Stimulated activated naive CD8-positive, alpha-beta T cell treated with anti-CD3 and anti-CD28 coated beads, Interleukin-15, Interleukin-2, amounts not matched to agents 100 U/mL and 50 U/mL, for 24 hours (primary cell): ENCODE measurements around the gene ZBTB8B.
"Not testable (repeated sequence)": the region's sequence is repeated elsewhere in the genome, so short reads cannot be mapped to it uniquely, and the experiment has no call there.

Source experiments
- ATAC-seq: fragments of 150-1000 bp; cut with Tn5 transposase; one replicate; pipeline ENCODE4 v1.10.0; 2021
- DNase-seq: peaks from one replicate; pipeline ENCODE4 v3.0.0; 2021

ZBTB8B gene

GRCh38 chr1:32470431-32470830, 5.6 kb downstream of the ZBTB8B start:
- no peak for DNase-seq
- ATAC-seq: no peak

GRCh38 chr1:32470991-32471694, 6.3 kb downstream of the ZBTB8B start:
- ATAC-seq (no peak), DNase-seq (no peak)

GRCh38 chr1:32471695-32472362, 7.0 kb downstream of the ZBTB8B start:
- DNase-seq: no peak
- no peak for ATAC-seq

GRCh38 chr1:32472966-32473365, 8.1 kb downstream of the ZBTB8B start:
- DNase-seq, ATAC-seq: not testable (repeated sequence)

- DNase-seq: no peak
- ATAC-seq: no peak
Observed at GRCh38 chr1:32474954-32475353, 10.1 kb downstream of the ZBTB8B start.

- no peak for ATAC-seq
- no peak for DNase-seq
Observed at GRCh38 chr1:32480003-32480402, 15.1 kb downstream of the ZBTB8B start.

- ATAC-seq: no peak
- no peak for DNase-seq
Observed at GRCh38 chr1:32480761-32481160, 15.9 kb downstream of the ZBTB8B start.

- not testable (repeated sequence) for ATAC-seq, DNase-seq
Observed at GRCh38 chr1:32481788-32482187, 16.9 kb downstream of the ZBTB8B start.

GRCh38 chr1:32485554-32486255, 20.8 kb downstream of the ZBTB8B start:
- DNase-seq (no peak), ATAC-seq (no peak)

- no peak for DNase-seq
- ATAC-seq: no peak
Observed at GRCh38 chr1:32486463-32487113, 21.7 kb downstream of the ZBTB8B start.

- ATAC-seq (no peak), DNase-seq (no peak)
Observed at GRCh38 chr1:32487182-32487581, 22.3 kb downstream of the ZBTB8B start.

GRCh38 chr1:32489774-32490454, 25.0 kb downstream of the ZBTB8B start:
- no peak for ATAC-seq
- DNase-seq: no peak

GRCh38 chr1:32491386-32491785, 26.5 kb downstream of the ZBTB8B start:
- DNase-seq (no peak), ATAC-seq (no peak)

- ATAC-seq (no peak), DNase-seq (no peak)
Observed at GRCh38 chr1:32494196-32494595, 29.3 kb downstream of the ZBTB8B start.

- DNase-seq: no peak
- ATAC-seq: no peak
Observed at GRCh38 chr1:32494711-32495337, 30.0 kb downstream of the ZBTB8B start.

GRCh38 chr1:32496127-32496526, 31.3 kb downstream of the ZBTB8B start:
- DNase-seq: no peak
- no peak for ATAC-seq

- DNase-seq (no peak), ATAC-seq (no peak)
Observed at GRCh38 chr1:32498751-32499150, 33.9 kb downstream of the ZBTB8B start.

GRCh38 chr1:32500387-32501209, 35.7 kb downstream of the ZBTB8B start:
- peak; percentile 51 for DNase-seq
- peak; percentile 79 for ATAC-seq

- no peak for DNase-seq
Observed at GRCh38 chr1:32501865-32502264, 37.0 kb downstream of the ZBTB8B start.

GRCh38 chr1:32503153-32503552, 38.3 kb downstream of the ZBTB8B start:
- DNase-seq (no peak), ATAC-seq (no peak)

More at GRCh38 chr1:32501865-32502264, 37.0 kb downstream of the ZBTB8B start:
- ATAC-seq: no peak

- DNase-seq (no peak), ATAC-seq (no peak)
Observed at GRCh38 chr1:32507021-32507420, 42.1 kb downstream of the ZBTB8B start.
